SH-SY5Y (cell line): ENCODE data around the gene P3H3.

Experiments
- GATA2 ChIP-seq: IDR thresholded peaks from 2 replicates; pipeline ENCODE4 v1.6.1; 2011; ENCODE audit warnings: mild to moderate bottlenecking, low read depth, low read length
- GATA3 ChIP-seq: IDR thresholded peaks from 2 replicates; pipeline ENCODE4 v1.6.1; 2011; ENCODE audit warnings: low read depth, mild to moderate bottlenecking, low read length, moderate library complexity

Gene P3H3

GRCh38 chr12:6871052-6871957, 43.1 kb downstream of the P3H3 start:
- TF ChIP-seq GATA3 (no peak), GATA2 (no peak)

- no peak for TF ChIP-seq GATA2
- TF ChIP-seq GATA3 = no peak
Observed at GRCh38 chr12:6872073-6873048, 44.2 kb downstream of the P3H3 start.

GRCh38 chr12:6873094-6874014, 45.1 kb downstream of the P3H3 start, which contains the start of gene SPSB2:
SPSB2 (minus strand) TSS chr12:6873303; CDS start chr12:6872901, 402 bp downstream.
- TF ChIP-seq GATA2 (no peak), GATA3 (no peak)

- TF ChIP-seq GATA3 (no peak), GATA2 (no peak)
Observed at GRCh38 chr12:6883252-6883651, 55.0 kb downstream of the P3H3 start.

- TF ChIP-seq GATA3 (no peak), GATA2 (no peak)
Observed at GRCh38 chr12:6883683-6884082, 55.5 kb downstream of the P3H3 start.

GRCh38 chr12:6884539-6884938, 56.3 kb downstream of the P3H3 start:
- TF ChIP-seq GATA2 (peak; percentile 39; the same call in 1 of the 2 replicates), GATA3 (no peak)

GRCh38 chr12:6887460-6887859, 59.3 kb downstream of the P3H3 start:
- TF ChIP-seq GATA3 (no peak), GATA2 (no peak)

GRCh38 chr12:6888360-6888759, 60.2 kb downstream of the P3H3 start:
- TF ChIP-seq GATA2 (no peak), GATA3 (no peak)
